ENCODE results near the gene KCNQ4. TPM values are rescaled to one million over a fixed set of nuclear protein-coding genes. Genes with fewer than 3 reads are reported as not detected.

KCNQ4 gene
- total and polyA plus RNA-seq, 2 of the 13 experiments (the other 11 are each of a cell fraction or from before 2014, with no cell fraction given): 0.02 to 0.09 TPM

DNA sequence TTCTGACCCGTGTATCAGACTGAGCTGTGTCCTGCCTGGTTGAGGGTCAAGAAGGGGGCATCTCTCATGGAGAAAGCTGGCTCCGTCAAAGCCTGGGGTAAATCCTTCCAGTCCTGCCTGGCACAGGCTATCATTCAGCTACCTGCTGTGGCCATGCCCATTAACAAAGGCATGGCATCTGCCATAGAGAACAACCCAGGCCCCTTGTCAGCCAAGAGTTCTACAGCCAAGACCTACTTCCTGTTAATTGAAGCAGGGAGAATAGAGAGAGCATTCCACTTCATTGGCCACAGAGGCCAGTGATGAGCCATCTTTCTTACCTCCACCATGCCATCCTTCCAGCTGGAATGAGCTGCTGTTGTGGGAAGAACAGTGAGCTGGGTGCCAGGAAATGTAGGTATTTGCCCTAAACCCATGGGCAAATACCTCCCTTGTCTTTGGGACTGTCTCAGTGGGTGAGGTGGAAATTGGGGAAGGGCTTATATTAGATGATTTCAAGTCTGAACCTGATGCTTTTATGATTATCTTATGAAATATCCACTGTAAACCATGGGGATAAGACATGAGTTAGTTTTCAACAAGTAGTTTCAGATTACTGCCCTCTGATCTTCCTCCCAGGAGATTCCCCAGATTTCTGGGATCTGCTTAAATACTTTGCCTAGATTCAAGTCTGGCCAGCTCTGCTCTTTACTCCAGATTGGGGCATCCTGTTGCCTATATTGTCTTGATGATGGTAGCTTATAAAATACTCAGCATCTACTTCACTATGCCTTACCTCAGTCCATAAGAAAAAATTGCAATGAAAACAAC, 11.2 kb upstream of the KCNQ4 start:
- TF ChIP-seq MYNN (CRISPR knock-in tag; IDR thresholded peaks at IDR 0.05; ENCODE audit: low read depth) (no peak), ZNF30 (CRISPR knock-in tag; IDR thresholded peaks at IDR 0.05) (no peak), NCOA1 (CRISPR knock-in tag; IDR thresholded peaks at IDR 0.05) (no peak), ZNF430 (CRISPR knock-in tag; IDR thresholded peaks at IDR 0.05) (no peak), POLR2G (IDR thresholded peaks at IDR 0.05; ENCODE audit: low read depth, low read length) (no peak), KLF6 (CRISPR knock-in tag; IDR thresholded peaks at IDR 0.05) (no peak), ZNF841 (CRISPR knock-in tag; IDR thresholded peaks at IDR 0.05; ENCODE audit: borderline replicate concordance) (no peak), ZNF496 (CRISPR knock-in tag; IDR thresholded peaks at IDR 0.05; ENCODE audit: insufficient replicate concordance) (no peak)
- WGBS (ENCODE audit: low lambda C conversion rate): 90% methylated on average over 2 of the region's 2 CpGs
- Histone ChIP-seq H2AFZ (ENCODE audit: low read length) (no peak overlapping the region), H3K4me1 (ENCODE audit: insufficient read depth, low read length) (peaks cover 19% of the 10 kb centered on the region), H3K27me3 (ENCODE audit: control insufficient read depth in 1 of 2, insufficient read depth in 2 of 2, low read length in 2 of 2) (no peaks in the 10 kb centered on the region), H3K79me2 (ENCODE audit: insufficient read depth, low read length) (no peaks in the 10 kb centered on the region), H3K4me3 (replicated peaks in 1 of 3; ENCODE audit: insufficient read depth in 1 of 3, low read depth in 2 of 3, low read length in 3 of 3) (no peak overlapping the region), H4K20me1 (ENCODE audit: insufficient read depth, low read length) (no peaks in the 10 kb centered on the region), H3K9me3 (ENCODE audit: low read length) (no peaks in the 10 kb centered on the region), H3K36me3 (replicated peaks in 1 of 2; ENCODE audit: control insufficient read depth in 1 of 2, insufficient read depth in 2 of 2, low read length in 2 of 2) (peaks cover 23 to 46% of the 10 kb centered on the region in 2 experiments), H3K4me2 (ENCODE audit: low read depth, low read length) (no peak overlapping the region), H3K27ac (ENCODE audit: extremely low read length, insufficient read depth, low read length) (no peak overlapping the region), H3K9ac (ENCODE audit: insufficient read depth, low read depth, low read length) (no peak overlapping the region)
- CTCF ChIA-PET (ENCODE audit: low intra/inter-chr PET ratio, low total read pairs): no interaction called here
- BruUV-seq (replicated peaks): no TSS peak
- no peak for DNase-seq (ENCODE audit: low spot score)
- POLR2A ChIA-PET: interaction anchor here (2.7 to 3.3 kb wide), 2 partner anchors 14 to 81 kb away, joined by 12 to 17 read pairs; partner anchors contain the start of gene NFYC
- intact Hi-C loops (cut with micrococcal nuclease; ENCODE audit: unreplicated experiment) (loop anchor here (5.0 kb wide), 1 partner anchor 75 kb away; no protein-coding TSS in a partner anchor), in situ Hi-C loops (cut with HindIII; ENCODE audit: extremely low pct_ligation_motif_present, low pct_unique_long_range_greater_than_20kb) (no loop called here)
- FAIRE-seq: no peak
- no peak for ATAC-seq

Measured in HepG2 (cell line).